Measurements from ENCODE around the gene PLEKHJ1. TPM values are rescaled to one million over a fixed set of nuclear protein-coding genes. Genes with fewer than 3 reads are reported as not detected.

The PLEKHJ1 gene
- total and polyA plus RNA-seq, 9 of the 15 experiments (the other 6 are each of a cell fraction or from before 2014, with no cell fraction given): 1.5 to 188 (median 63.9) TPM

- TF ChIP-seq BCLAF1 (IDR thresholded peaks at IDR 0.05; ENCODE audit: borderline replicate concordance in 1 of 2, control insufficient read depth in 1 of 2, low read depth in 2 of 2, low read length in 1 of 2): no peak
- peak; percentile 24; the same call in 1 of the 2 replicates for TF ChIP-seq TAF7 (tag; IDR thresholded peaks at IDR 0.05)
- no peak for TF ChIP-seq ZNF165 (CRISPR knock-in tag; IDR thresholded peaks at IDR 0.05; ENCODE audit: borderline replicate concordance)
- TF ChIP-seq ATF7 (IDR thresholded peaks at IDR 0.05): peak; percentile 82
- no peak for TF ChIP-seq ZNF134 (CRISPR knock-in tag; conservative IDR thresholded peaks at IDR 0.05)
- no peak for TF ChIP-seq MTA1 (IDR thresholded peaks at IDR 0.05; ENCODE audit: borderline replicate concordance)
- TF ChIP-seq THRA (IDR thresholded peaks at IDR 0.05): no peak
- peak; percentile 98 for TF ChIP-seq MAX (CRISPR knock-in tag; IDR thresholded peaks at IDR 0.05)
- TF ChIP-seq ZSCAN29 (IDR thresholded peaks at IDR 0.05): no peak
- TF ChIP-seq HMG20B (CRISPR knock-in tag; IDR thresholded peaks at IDR 0.05): no peak
- no peak for TF ChIP-seq ZNF696 (CRISPR knock-in tag; conservative IDR thresholded peaks at IDR 0.05)
- peak; percentile 47 for TF ChIP-seq FUS (optimal IDR thresholded peaks at IDR 0.05; ENCODE audit: low read depth, low read length)
- TF ChIP-seq SAFB2 (IDR thresholded peaks at IDR 0.05; ENCODE audit: borderline replicate concordance, low read depth, low read length, severe bottlenecking): no peak
- no peak for TF ChIP-seq GTF2B (IDR thresholded peaks at IDR 0.05; ENCODE audit: extremely low read depth, insufficient read length)
- peak; percentile 90 for TF ChIP-seq POLR2A (conservative IDR thresholded peaks at IDR 0.05)
- TF ChIP-seq GABPA (tag; conservative IDR thresholded peaks at IDR 0.05; ENCODE audit: low read depth): peak; percentile 98
- no peak for TF ChIP-seq FOXP1 (CRISPR knock-in tag; IDR thresholded peaks at IDR 0.05)
- TF ChIP-seq L3MBTL2 (IDR thresholded peaks at IDR 0.05): peak; percentile 100
- TF ChIP-seq E4F1 (CRISPR knock-in tag; IDR thresholded peaks at IDR 0.05; ENCODE audit: borderline replicate concordance): no peak
- no peak; the same call in none of the 2 replicates for TF ChIP-seq TGIF2 (CRISPR knock-in tag; IDR thresholded peaks at IDR 0.05)
- no peak for TF ChIP-seq ZNF785 (CRISPR knock-in tag; IDR thresholded peaks at IDR 0.05)
- 0 out of 2 replicates have a peak, but pooled peaks have one; percentile 19 for TF ChIP-seq HDAC2 (IDR thresholded peaks at IDR 0.05)
Observed at GRCh38 chr19:2236314-2237050, at the start of gene PLEKHJ1, which contains the start of gene SF3A2 (continued).

Data from K562 (cell line).